Endothelial cell of hepatic sinusoid (primary cell): Measurements from ENCODE around the gene CACNA2D1.

Experiments
- in situ Hi-C: cut with HindIII; loops from 2 replicates; pipeline ENCODE4 v1.10.0; 2017; ENCODE audit warnings: low sequenced_read_pairs

CACNA2D1 gene

GRCh38 chr7:82289889-82290288, 153.7 kb downstream of the CACNA2D1 start:
- in situ Hi-C loops, result no loop called here

GRCh38 chr7:82289152-82289535, 154.4 kb downstream of the CACNA2D1 start:
- in situ Hi-C loops, result no loop called here

GRCh38 chr7:82286798-82287140, 156.8 kb downstream of the CACNA2D1 start:
- in situ Hi-C loops, result no loop called here

- in situ Hi-C loops, result no loop called here
Measured at GRCh38 chr7:82286096-82286797, 157.3 kb downstream of the CACNA2D1 start.

GRCh38 chr7:82284936-82285519, 158.5 kb downstream of the CACNA2D1 start:
- in situ Hi-C loops, result no loop called here

GRCh38 chr7:82275342-82275741, 168.2 kb downstream of the CACNA2D1 start:
- in situ Hi-C loops, result no loop called here

GRCh38 chr7:82274681-82275080, 168.9 kb downstream of the CACNA2D1 start:
- in situ Hi-C loops, result no loop called here

GRCh38 chr7:82273886-82274285, 169.7 kb downstream of the CACNA2D1 start:
- in situ Hi-C loops, result no loop called here

- in situ Hi-C loops, result no loop called here
Measured at GRCh38 chr7:82270870-82271269, 172.7 kb downstream of the CACNA2D1 start.

- in situ Hi-C loops, result no loop called here
Measured at GRCh38 chr7:82268632-82269031, 174.9 kb downstream of the CACNA2D1 start.

- in situ Hi-C loops, result no loop called here
Measured at GRCh38 chr7:82266081-82266480, 177.5 kb downstream of the CACNA2D1 start.

- in situ Hi-C loops, result no loop called here
Measured at GRCh38 chr7:82264783-82265305, 178.7 kb downstream of the CACNA2D1 start.

- in situ Hi-C loops, result no loop called here
Measured at GRCh38 chr7:82263920-82264782, 179.4 kb downstream of the CACNA2D1 start.

GRCh38 chr7:82258181-82258580, 185.4 kb downstream of the CACNA2D1 start:
- in situ Hi-C loops, result no loop called here

GRCh38 chr7:82257118-82257695, 186.4 kb downstream of the CACNA2D1 start:
- in situ Hi-C loops, result no loop called here

- in situ Hi-C loops, result no loop called here
Measured at GRCh38 chr7:82255706-82256105, 187.9 kb downstream of the CACNA2D1 start.

- in situ Hi-C loops, result no loop called here
Measured at GRCh38 chr7:82250598-82250997, 193.0 kb downstream of the CACNA2D1 start.

GRCh38 chr7:82249979-82250378, 193.6 kb downstream of the CACNA2D1 start:
- in situ Hi-C loops, result no loop called here

GRCh38 chr7:82247814-82248433, 195.7 kb downstream of the CACNA2D1 start:
- in situ Hi-C loops, result no loop called here

- in situ Hi-C loops, result no loop called here
Measured at GRCh38 chr7:82244947-82245517, 198.5 kb downstream of the CACNA2D1 start.

- in situ Hi-C loops, result no loop called here
Measured at GRCh38 chr7:82241356-82241755, 202.2 kb downstream of the CACNA2D1 start.
